Hepatocyte (in vitro differentiated cells): ENCODE measurements around the gene LYPD1.

Source experiments
- CTCF ChIP-seq: fragments of 200-600 bp; sonication (generic); IDR thresholded peaks from 2 replicates; pipeline ENCODE4 v1.5.1; 2016; ENCODE audit warnings: antibody characterized with exemption, mild to moderate bottlenecking; ENCODE audit not compliant: poor library complexity
- EZH2 ChIP-seq: fragments of 200-600 bp; sonication (generic); IDR thresholded peaks from 2 replicates; pipeline ENCODE4 v1.6.1; 2016; ENCODE audit warnings: antibody characterized with exemption, mild to moderate bottlenecking, borderline replicate concordance

GRCh38 chr2:132599556-132599955 lies 70.4 kb downstream of the LYPD1 start:
- TF ChIP-seq EZH2 (no peak), CTCF (no peak)
